Suppressor macrophage treated with lipopolysaccharide for 1 hour (primary cell): ENCODE data around the gene SCUBE1.

Experiments used
- DNase-seq, 3 donors: peaks; one replicate each; pipeline ENCODE4 v3.0.0-alpha.2; 2020 to 2022

The SCUBE1 gene

GRCh38 chr22:43171607-43172006 is 171.6 kb downstream of the SCUBE1 start:
- DNase-seq = no peak

- no peak for DNase-seq
Observed at GRCh38 chr22:43171019-43171491, 172.1 kb downstream of the SCUBE1 start.

DNA sequence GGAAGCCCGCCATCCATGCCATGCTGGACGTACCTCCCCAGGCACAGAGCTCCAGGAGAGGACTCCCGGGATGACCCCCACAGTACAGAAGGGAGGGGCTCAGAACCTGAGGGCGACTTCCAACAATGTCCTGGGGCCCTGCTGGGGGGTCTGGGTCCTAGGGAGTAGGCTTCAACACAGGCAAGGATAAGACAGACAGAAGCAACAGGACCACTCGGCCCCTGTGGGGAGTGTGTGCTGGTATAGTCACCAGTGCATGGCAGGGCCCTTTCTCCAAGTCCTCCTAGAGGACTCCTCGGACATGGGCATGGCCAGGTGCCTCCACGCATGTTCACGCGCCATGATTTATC is 173.1 kb downstream of the SCUBE1 start:
- DNase-seq = no peak

GRCh38 chr22:43169310-43170130 is 173.7 kb downstream of the SCUBE1 start:
- no peak for DNase-seq

- no peak for DNase-seq
Observed at GRCh38 chr22:43168471-43169309, 174.5 kb downstream of the SCUBE1 start.

- no peak for DNase-seq
Observed at GRCh38 chr22:43167001-43167589, 176.1 kb downstream of the SCUBE1 start.

GRCh38 chr22:43166132-43166930 is 176.8 kb downstream of the SCUBE1 start:
- no peak for DNase-seq

DNA sequence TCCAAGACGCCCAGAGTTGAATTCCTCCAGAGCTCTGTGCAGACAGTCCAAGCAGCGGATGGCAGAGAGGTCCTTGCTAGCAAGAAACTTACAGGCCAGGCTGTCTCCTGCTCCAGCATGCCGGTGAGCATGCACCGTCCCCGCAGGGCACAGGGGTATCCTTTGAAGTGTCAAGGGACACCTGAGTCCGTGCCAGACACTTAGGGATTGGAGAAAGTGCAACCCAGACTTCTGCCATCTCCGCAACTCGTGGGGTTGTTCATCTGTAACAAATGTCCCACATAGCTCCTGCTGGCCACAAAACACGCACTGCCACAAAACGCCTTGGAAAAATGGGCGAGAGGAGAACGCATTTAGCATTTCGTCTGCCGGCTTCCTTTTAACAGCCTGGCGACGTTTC is 178.5 kb downstream of the SCUBE1 start:
- DNase-seq = no peak

GRCh38 chr22:43163241-43163795 is 179.9 kb downstream of the SCUBE1 start:
- DNase-seq = no peak

DNA sequence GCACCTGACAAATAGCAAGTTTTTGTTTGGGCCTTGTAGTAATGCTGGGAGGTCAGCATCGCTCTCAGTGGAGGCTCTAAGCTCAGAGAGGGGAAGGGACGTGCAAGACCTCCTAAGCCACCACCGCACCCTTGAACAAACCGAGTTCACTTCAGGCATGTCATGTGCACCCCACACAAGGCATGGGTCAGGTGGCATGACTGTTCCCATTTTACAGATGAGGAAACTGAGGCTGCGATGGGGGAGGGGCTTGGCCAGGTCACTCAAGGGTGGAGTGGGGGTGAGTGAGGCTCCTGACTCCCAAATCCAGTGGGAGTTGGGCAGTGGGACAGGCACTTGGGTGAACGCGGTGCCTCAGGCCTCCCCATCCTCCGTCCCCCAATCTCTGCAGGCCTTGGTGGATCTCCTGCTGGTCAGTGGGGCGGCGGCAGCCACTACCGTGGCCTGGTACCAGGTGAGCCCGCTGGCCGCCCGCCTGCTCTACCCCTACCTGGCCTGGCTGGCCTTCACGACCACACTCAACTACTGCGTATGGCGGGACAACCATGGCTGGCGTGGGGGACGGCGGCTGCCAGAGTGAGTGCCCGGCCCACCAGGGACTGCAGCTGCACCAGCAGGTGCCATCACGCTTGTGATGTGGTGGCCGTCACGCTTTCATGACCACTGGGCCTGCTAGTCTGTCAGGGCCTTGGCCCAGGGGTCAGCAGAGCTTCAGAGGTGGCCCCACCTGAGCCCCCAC is 180.6 kb downstream of the SCUBE1 start:
- no peak for DNase-seq

DNA sequence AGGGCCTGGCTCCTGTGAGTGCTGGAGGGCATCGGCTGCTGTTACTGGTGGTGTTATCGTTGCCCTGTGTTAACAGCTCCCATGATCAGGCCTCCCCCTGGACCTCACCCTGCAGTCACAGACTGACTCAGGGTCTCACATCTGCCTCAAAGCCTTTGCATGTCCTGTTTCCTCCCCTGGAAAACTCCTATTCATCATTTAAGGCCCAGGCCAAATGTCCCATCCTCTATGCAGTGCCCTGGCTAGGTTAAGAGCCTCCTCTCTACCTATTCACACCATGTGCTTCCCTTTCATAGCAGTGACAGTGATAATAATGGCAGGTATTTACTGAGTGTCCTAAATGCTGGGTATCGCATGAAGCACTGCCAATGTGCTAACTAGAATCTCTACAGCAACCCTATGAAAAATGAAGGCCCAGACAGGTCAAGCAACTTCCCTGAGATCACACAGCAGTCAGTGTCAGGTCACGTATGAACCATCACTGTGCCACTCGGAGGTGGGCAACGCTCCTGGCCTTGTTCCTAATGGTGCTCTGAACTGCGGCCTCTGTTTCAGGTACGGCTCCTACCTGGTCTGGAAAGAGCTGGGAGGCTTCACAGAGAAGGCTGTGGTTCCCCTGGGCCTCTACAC is 182.6 kb downstream of the SCUBE1 start:
- DNase-seq = no peak

GRCh38 chr22:43159484-43160178 is 183.5 kb downstream of the SCUBE1 start:
- DNase-seq = peak in 1 of 3 donors; percentile 53

GRCh38 chr22:43158778-43159483 is 184.2 kb downstream of the SCUBE1 start:
- no peak for DNase-seq

DNA sequence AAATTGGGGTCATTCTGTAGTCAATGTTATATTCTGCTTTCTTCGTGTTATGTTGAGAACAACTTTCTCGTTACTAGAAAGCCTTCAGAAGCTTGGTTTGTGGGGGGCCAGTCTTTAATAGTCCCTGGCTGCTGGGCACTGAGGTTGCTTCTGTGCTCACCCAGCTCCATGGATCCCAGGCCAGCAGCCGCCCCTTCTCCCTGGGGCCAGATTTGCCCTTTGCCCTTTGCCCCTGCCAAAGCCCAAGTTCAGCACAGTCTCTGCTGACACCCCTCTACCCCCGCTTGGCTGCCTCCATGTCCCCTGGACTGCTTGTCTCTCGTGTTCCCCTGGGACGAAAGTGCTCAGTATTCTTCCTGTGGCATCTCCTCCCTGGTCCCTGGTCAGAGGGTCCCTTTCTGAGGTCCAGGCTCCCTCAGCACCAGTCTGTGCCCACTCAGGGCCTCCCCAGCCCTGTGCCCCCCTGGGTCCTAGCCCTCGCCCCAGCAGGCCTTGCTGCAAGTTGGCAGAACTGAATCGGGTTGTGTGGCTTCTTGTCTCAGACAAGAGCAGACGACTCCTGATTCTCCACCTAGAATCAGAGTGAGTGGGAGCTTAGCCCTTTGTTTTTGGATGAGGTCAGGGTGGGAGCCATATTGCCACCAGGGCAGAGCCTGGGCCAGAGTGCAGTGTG is 185.2 kb downstream of the SCUBE1 start:
- no peak for DNase-seq

- peak; percentile 52 to 61 (median 58) for DNase-seq
Observed at GRCh38 chr22:43156413-43156812, 186.8 kb downstream of the SCUBE1 start.

- peak; percentile 78 to 90 (median 79) for DNase-seq
Observed at GRCh38 chr22:43155789-43156188, 187.4 kb downstream of the SCUBE1 start.

- peak; percentile 70 to 88 (median 82) for DNase-seq
Observed at GRCh38 chr22:43154887-43155536, 188.2 kb downstream of the SCUBE1 start.

GRCh38 chr22:43153899-43154298 is 189.3 kb downstream of the SCUBE1 start:
- peak in 2 of 3 donors; percentile 49 to 70 for DNase-seq
